ENCODE data around the gene NMRK2.

DNA sequence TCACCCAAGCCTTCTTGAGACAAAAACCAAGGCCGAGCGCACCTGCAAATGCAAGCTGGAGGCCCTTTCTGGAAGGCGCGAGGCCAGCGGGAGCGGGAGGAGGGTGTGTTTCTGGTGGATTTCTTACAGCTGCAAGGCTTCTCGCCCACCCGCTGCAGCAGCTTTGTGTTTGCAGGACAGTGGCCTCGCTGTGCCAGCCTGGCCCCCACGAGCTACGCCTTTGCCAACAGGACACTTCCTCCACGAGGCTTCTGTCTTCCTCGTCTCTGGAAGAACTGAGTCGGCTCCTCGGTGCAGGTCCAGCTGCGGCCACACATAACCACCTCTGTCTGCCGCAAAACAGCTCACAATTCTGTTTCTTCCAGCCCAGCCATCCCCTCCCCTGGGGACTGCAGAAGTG lies 42.3 kb upstream of the NMRK2 start:
- TF ChIP-seq, protein P1, sequence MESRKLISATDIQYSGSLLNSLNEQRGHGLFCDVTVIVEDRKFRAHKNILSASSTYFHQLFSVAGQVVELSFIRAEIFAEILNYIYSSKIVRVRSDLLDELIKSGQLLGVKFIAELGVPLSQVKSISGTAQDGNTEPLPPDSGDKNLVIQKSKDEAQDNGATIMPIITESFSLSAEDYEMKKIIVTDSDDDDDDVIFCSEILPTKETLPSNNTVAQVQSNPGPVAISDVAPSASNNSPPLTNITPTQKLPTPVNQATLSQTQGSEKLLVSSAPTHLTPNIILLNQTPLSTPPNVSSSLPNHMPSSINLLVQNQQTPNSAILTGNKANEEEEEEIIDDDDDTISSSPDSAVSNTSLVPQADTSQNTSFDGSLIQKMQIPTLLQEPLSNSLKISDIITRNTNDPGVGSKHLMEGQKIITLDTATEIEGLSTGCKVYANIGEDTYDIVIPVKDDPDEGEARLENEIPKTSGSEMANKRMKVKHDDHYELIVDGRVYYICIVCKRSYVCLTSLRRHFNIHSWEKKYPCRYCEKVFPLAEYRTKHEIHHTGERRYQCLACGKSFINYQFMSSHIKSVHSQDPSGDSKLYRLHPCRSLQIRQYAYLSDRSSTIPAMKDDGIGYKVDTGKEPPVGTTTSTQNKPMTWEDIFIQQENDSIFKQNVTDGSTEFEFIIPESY (CRISPR knock-in tag; IDR thresholded peaks at IDR 0.05), result no peak
- TF ChIP-seq TAF1 (CRISPR knock-in tag; IDR thresholded peaks at IDR 0.05) (no peak), RAD51 (IDR thresholded peaks at IDR 0.05; ENCODE audit: borderline replicate concordance) (no peak), ZBTB8A (CRISPR knock-in tag; IDR thresholded peaks at IDR 0.05; ENCODE audit: borderline replicate concordance, low read depth) (no peak), ZNF180 (CRISPR knock-in tag; IDR thresholded peaks at IDR 0.05; ENCODE audit: borderline replicate concordance, low read depth) (no peak), ZNF678 (CRISPR knock-in tag; IDR thresholded peaks at IDR 0.05) (no peak)
- TF ChIP-seq, protein P2, sequence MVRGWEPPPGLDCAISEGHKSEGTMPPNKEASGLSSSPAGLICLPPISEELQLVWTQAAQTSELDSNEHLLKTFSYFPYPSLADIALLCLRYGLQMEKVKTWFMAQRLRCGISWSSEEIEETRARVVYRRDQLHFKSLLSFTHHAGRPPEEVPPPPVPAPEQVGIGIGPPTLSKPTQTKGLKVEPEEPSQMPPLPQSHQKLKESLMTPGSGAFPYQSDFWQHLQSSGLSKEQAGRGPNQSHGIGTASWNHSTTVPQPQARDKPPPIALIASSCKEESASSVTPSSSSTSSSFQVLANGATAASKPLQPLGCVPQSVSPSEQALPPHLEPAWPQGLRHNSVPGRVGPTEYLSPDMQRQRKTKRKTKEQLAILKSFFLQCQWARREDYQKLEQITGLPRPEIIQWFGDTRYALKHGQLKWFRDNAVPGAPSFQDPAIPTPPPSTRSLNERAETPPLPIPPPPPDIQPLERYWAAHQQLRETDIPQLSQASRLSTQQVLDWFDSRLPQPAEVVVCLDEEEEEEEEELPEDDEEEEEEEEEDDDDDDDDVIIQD (CRISPR knock-in tag; IDR thresholded peaks at IDR 0.05; ENCODE audit: low read depth), result no peak
- TF ChIP-seq, protein P3, sequence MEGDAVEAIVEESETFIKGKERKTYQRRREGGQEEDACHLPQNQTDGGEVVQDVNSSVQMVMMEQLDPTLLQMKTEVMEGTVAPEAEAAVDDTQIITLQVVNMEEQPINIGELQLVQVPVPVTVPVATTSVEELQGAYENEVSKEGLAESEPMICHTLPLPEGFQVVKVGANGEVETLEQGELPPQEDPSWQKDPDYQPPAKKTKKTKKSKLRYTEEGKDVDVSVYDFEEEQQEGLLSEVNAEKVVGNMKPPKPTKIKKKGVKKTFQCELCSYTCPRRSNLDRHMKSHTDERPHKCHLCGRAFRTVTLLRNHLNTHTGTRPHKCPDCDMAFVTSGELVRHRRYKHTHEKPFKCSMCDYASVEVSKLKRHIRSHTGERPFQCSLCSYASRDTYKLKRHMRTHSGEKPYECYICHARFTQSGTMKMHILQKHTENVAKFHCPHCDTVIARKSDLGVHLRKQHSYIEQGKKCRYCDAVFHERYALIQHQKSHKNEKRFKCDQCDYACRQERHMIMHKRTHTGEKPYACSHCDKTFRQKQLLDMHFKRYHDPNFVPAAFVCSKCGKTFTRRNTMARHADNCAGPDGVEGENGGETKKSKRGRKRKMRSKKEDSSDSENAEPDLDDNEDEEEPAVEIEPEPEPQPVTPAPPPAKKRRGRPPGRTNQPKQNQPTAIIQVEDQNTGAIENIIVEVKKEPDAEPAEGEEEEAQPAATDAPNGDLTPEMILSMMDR (CRISPR knock-in tag; IDR thresholded peaks at IDR 0.05), result no peak
